H1 (cell line): ENCODE measurements around the gene STX8. TPM values are rescaled to one million over a fixed set of nuclear protein-coding genes. Genes with fewer than 3 reads are reported as not detected.

Source experiments
- CTCF ChIA-PET: fragments of 300-600 bp; sonication (Branson Sonifier 250); formaldehyde crosslinking; loops from one replicate; lab custom pipeline; 2021; ENCODE audit not compliant: partially characterized antibody; lab: Charles Lee
- POLR2A ChIA-PET: fragments of 300-600 bp; sonication (Branson Sonifier 250); formaldehyde crosslinking; loops from one replicate; lab custom pipeline; 2021; ENCODE audit warnings: inconsistent platforms; ENCODE audit not compliant: partially characterized antibody; lab: Charles Lee
- DNase-seq, 2 experiments: peaks; one replicate each; pipeline versions ENCODE4 v3.0.0 to v3.0.0-alpha.2; 2010 to 2022; ENCODE audit warnings: low spot score in 2 of 2, low read depth in 1 of 2, mixed read lengths in 1 of 2
- FAIRE-seq: peaks from 2 replicates; lab custom pipeline; 2011; peaks lifted over from hg19 to GRCh38; lab: Jason Lieb, UNC
- H2AFZ ChIP-seq: 2 replicates; pipeline ENCODE4 v1.8.1; 2012; ENCODE audit warnings: low read length, inconsistent platforms
- H2AK5ac ChIP-seq: 2 replicates; pipeline ENCODE4 v1.6.1; 2013; ENCODE audit warnings: low read depth, low read length
- H2BK120ac ChIP-seq: replicated peaks from 2 replicates; pipeline ENCODE3; 2013; ENCODE audit warnings: low read depth, low read length, inconsistent platforms
- H2BK12ac ChIP-seq: 2 replicates; pipeline ENCODE4 v1.6.1; 2013; ENCODE audit warnings: low read depth, low read length
- H2BK15ac ChIP-seq: 2 replicates; pipeline ENCODE4 v1.6.1; 2013; ENCODE audit warnings: low read length
- H2BK20ac ChIP-seq: 2 replicates; pipeline ENCODE4 v1.6.1; 2013; ENCODE audit warnings: low read length
- H2BK5ac ChIP-seq: 2 replicates; pipeline ENCODE4 v1.6.1; 2013; ENCODE audit warnings: low read depth, low read length
- H3K14ac ChIP-seq: 2 replicates; pipeline ENCODE4 v1.6.1; 2013; ENCODE audit warnings: inconsistent platforms; ENCODE audit not compliant: insufficient read length
- H3K18ac ChIP-seq: 2 replicates; pipeline ENCODE4 v1.6.1; 2013; ENCODE audit warnings: low read length; ENCODE audit errors: extremely low read depth
- H3K23ac ChIP-seq: 2 replicates; pipeline ENCODE4 v1.6.1; 2013; ENCODE audit warnings: inconsistent platforms; ENCODE audit not compliant: insufficient read length
- H3K23me2 ChIP-seq: 2 replicates; pipeline ENCODE4 v1.6.1; 2013; ENCODE audit warnings: low read depth, low read length
- H3K27ac ChIP-seq: 2 replicates; pipeline ENCODE4 v1.6.1; 2011; ENCODE audit warnings: low read depth, low read length, inconsistent platforms
- H3K27me3 ChIP-seq, 4 experiments: replicated peaks in 1 of 4; 1 replicate in 1 of 4; 2 replicates in 3 of 4; pipeline versions ENCODE4 v1.6.1 to v1.8.1; 2011 to 2013; ENCODE audit warnings: low read length in 3 of 4, mild to moderate bottlenecking in 3 of 4, inconsistent platforms in 2 of 4, mixed read lengths in 2 of 4, moderate library complexity in 1 of 4; ENCODE audit not compliant: control insufficient read depth in 3 of 4, insufficient read depth in 3 of 4; ENCODE audit errors: extremely low read depth in 1 of 4
- H3K36me3 ChIP-seq, 4 experiments: 2 replicates each; pipeline versions ENCODE4 v1.6.1 to v1.8.1; 2011 to 2013; ENCODE audit warnings: mild to moderate bottlenecking in 4 of 4, low read length in 3 of 4, moderate library complexity in 2 of 4, control low read depth in 1 of 4, inconsistent platforms in 1 of 4; ENCODE audit not compliant: insufficient read depth in 4 of 4, control insufficient read depth in 2 of 4
- H3K4ac ChIP-seq: replicated peaks from 2 replicates; pipeline ENCODE3; 2013; ENCODE audit warnings: low read length, low read depth, mixed read lengths, inconsistent platforms; ENCODE audit not compliant: insufficient read length
- H3K4me1 ChIP-seq, 4 experiments: replicated peaks in 1 of 4; 1 replicate in 1 of 4; 2 replicates in 3 of 4; pipeline versions ENCODE4 v1.6.1 to v1.8.1; 2011 to 2013; ENCODE audit warnings: low read length in 3 of 4, inconsistent platforms in 2 of 4, mixed read lengths in 1 of 4; ENCODE audit not compliant: insufficient read depth in 4 of 4, control insufficient read depth in 3 of 4
- H3K4me2 ChIP-seq, 2 experiments: 2 replicates each; pipeline versions ENCODE4 v1.6.1 to v1.8.1; 2011 to 2013; ENCODE audit warnings: low read depth in 2 of 2, low read length in 2 of 2, control low read depth in 1 of 2, inconsistent platforms in 1 of 2, mild to moderate bottlenecking in 1 of 2; ENCODE audit not compliant: insufficient read depth in 1 of 2
- H3K4me3 ChIP-seq, 4 experiments: fragments of 200-600, 300-600 bp in 1 of 4; sonication (generic), shearing (Covaris generic), sonication (Bioruptor Twin) in 1 of 4; 2 replicates each; pipeline versions ENCODE4 v1.5.1 to v1.8.1; 2011 to 2016; ENCODE audit warnings: low read length in 4 of 4, low read depth in 3 of 4, control low read depth in 2 of 4, inconsistent platforms in 2 of 4, mild to moderate bottlenecking in 2 of 4, mixed read lengths in 1 of 4, moderate library complexity in 1 of 4; ENCODE audit not compliant: insufficient read depth in 2 of 4; ENCODE audit errors: extremely low read depth in 1 of 4
- H3K56ac ChIP-seq: replicated peaks from 2 replicates; pipeline ENCODE3; 2013; ENCODE audit warnings: low read depth, mild to moderate bottlenecking, mixed read lengths, low read length, inconsistent platforms; ENCODE audit not compliant: insufficient read length
- H3K79me1 ChIP-seq: 2 replicates; pipeline ENCODE4 v1.6.1; 2013; ENCODE audit warnings: low read depth, low read length, control low read depth
- H3K79me2 ChIP-seq, 2 experiments: 2 replicates each; pipeline versions ENCODE4 v1.6.1 to v1.8.1; 2012 to 2013; ENCODE audit warnings: low read length in 2 of 2, mild to moderate bottlenecking in 2 of 2, inconsistent platforms in 1 of 2; ENCODE audit not compliant: insufficient read depth in 2 of 2, control insufficient read depth in 1 of 2
- H3K9ac ChIP-seq, 4 experiments: replicated peaks in 1 of 4; 1 replicate in 1 of 4; 2 replicates in 3 of 4; pipeline versions ENCODE4 v1.6.1 to v1.8.1; 2011 to 2013; ENCODE audit warnings: low read depth in 3 of 4, low read length in 3 of 4, control low read depth in 2 of 4, mild to moderate bottlenecking in 2 of 4, moderate library complexity in 2 of 4, inconsistent platforms in 1 of 4; ENCODE audit errors: extremely low read depth in 1 of 4
- H3K9me3 ChIP-seq, 2 experiments: 2 replicates each; pipeline versions ENCODE4 v1.6.1 to v1.8.1; 2012 to 2013; ENCODE audit warnings: mild to moderate bottlenecking in 2 of 2, moderate library complexity in 2 of 2, control low read depth in 1 of 2, inconsistent platforms in 1 of 2, low read depth in 1 of 2, low read length in 1 of 2, mixed read lengths in 1 of 2; ENCODE audit not compliant: insufficient read depth in 2 of 2
- H4K20me1 ChIP-seq, 2 experiments: replicated peaks in 1 of 2; 2 replicates each; pipeline versions ENCODE3 to v1.8.1; 2011 to 2013; ENCODE audit warnings: inconsistent platforms in 2 of 2, low read length in 2 of 2, mild to moderate bottlenecking in 1 of 2; ENCODE audit not compliant: insufficient read depth in 2 of 2, control insufficient read depth in 1 of 2
- H4K5ac ChIP-seq: 2 replicates; pipeline ENCODE4 v1.6.1; 2013; ENCODE audit warnings: low read length, low read depth, mixed read lengths, inconsistent platforms; ENCODE audit not compliant: insufficient read length
- H4K8ac ChIP-seq: 2 replicates; pipeline ENCODE4 v1.8.0; 2013; ENCODE audit warnings: mild to moderate bottlenecking, moderate library complexity, low read length, inconsistent platforms; ENCODE audit not compliant: insufficient read depth; ENCODE audit errors: extremely low read depth
- H4K91ac ChIP-seq: replicated peaks from 2 replicates; pipeline ENCODE3; 2013; ENCODE audit warnings: low read length, mixed read lengths, inconsistent platforms; ENCODE audit not compliant: insufficient read length
- ATF2 ChIP-seq: IDR thresholded peaks from 2 replicates; pipeline ENCODE4 v1.6.1; 2012; ENCODE audit warnings: low read length, inconsistent platforms
- FOSL1 ChIP-seq: IDR thresholded peaks from 2 replicates; pipeline ENCODE4 v1.6.1; 2011; ENCODE audit warnings: mild to moderate bottlenecking, low read depth, low read length, moderate library complexity; ENCODE audit not compliant: insufficient read depth
- JUN ChIP-seq: IDR thresholded peaks from 2 replicates; pipeline ENCODE4 v1.6.1; 2011; ENCODE audit warnings: low read depth, mild to moderate bottlenecking, improper control_type of control experiment, low read length
- KDM4A ChIP-seq: IDR thresholded peaks from one replicate; pipeline ENCODE4 v1.7.1; 2012; ENCODE audit warnings: low read depth, mild to moderate bottlenecking, moderate library complexity, low read length, inconsistent platforms; ENCODE audit not compliant: severe bottlenecking
- NANOG ChIP-seq: IDR thresholded peaks from 2 replicates; pipeline ENCODE4 v1.6.1; 2011; ENCODE audit warnings: low read length, low read depth, mild to moderate bottlenecking, inconsistent platforms; ENCODE audit not compliant: insufficient read depth, poor library complexity, severe bottlenecking
- POLR2AphosphoS5 ChIP-seq: IDR thresholded peaks from 2 replicates; pipeline ENCODE4 v1.6.1; 2011; ENCODE audit warnings: low read depth, low read length
- RAD21 ChIP-seq, 2 experiments: IDR thresholded peaks in 1 of 2; conservative IDR thresholded peaks in 1 of 2; 2 replicates each; pipeline ENCODE4 v1.6.1; 2011; ENCODE audit warnings: low read depth in 2 of 2, low read length in 2 of 2, improper control_type of control experiment in 1 of 2, inconsistent platforms in 1 of 2, mild to moderate bottlenecking in 1 of 2, moderate library complexity in 1 of 2
- SP4 ChIP-seq: IDR thresholded peaks from 2 replicates; pipeline ENCODE4 v1.6.1; 2012; ENCODE audit warnings: low read length, inconsistent platforms
- TAF7 ChIP-seq: optimal IDR thresholded peaks from 2 replicates; pipeline ENCODE3; 2011; ENCODE audit warnings: low read depth, mild to moderate bottlenecking, inconsistent platforms, low read length, moderate library complexity, borderline replicate concordance
- TBP ChIP-seq: IDR thresholded peaks from 2 replicates; pipeline ENCODE4 v1.6.1; 2011; ENCODE audit warnings: low read depth, low read length, improper control_type of control experiment
- TEAD4 ChIP-seq: IDR thresholded peaks from 2 replicates; pipeline ENCODE4 v1.6.1; 2012; ENCODE audit warnings: low read depth, low read length, inconsistent platforms, mixed read lengths
- YY1 ChIP-seq: IDR thresholded peaks from 2 replicates; pipeline ENCODE4 v1.6.1; 2011; ENCODE audit warnings: low read depth, mild to moderate bottlenecking, low read length
- ZNF274 ChIP-seq: IDR thresholded peaks from 2 replicates; pipeline ENCODE4 v1.7.0; 2012; ENCODE audit warnings: low read length, borderline replicate concordance; ENCODE audit errors: extremely low read depth
- WGBS, 2 experiments: shearing (Covaris generic) in 1 of 2; methylation state at CpG; one replicate each; pipeline versions ENCODE4 v1.1.6 to v1.1.7; 2013 to 2015; ENCODE audit warnings: low lambda C conversion rate in 2 of 2, mixed read lengths in 2 of 2, inconsistent platforms in 1 of 2, low coverage in 1 of 2, missing lambda C conversion rate in 1 of 2; ENCODE audit not compliant: insufficient replicate concordance in 2 of 2, insufficient coverage in 1 of 2, insufficient read length in 1 of 2; ENCODE audit errors: extremely low coverage in 1 of 2, missing lambda C conversion rate in 1 of 2; 5-methylcytosine and 5-hydroxymethylcytosine counted together
- polyA plus RNA-seq, 7 experiments: library from polyadenylated mRNA; depleted of rRNA in 3 of 7; stranded (reverse) in 5 of 7; unstranded in 2 of 7; fragments of >200 nt in 5 of 7; fragments of 200-250 nt in 2 of 7; gene quantifications; 1 replicate in 5 of 7; 2 replicates in 1 of 7; 4 replicates in 1 of 7; pipeline versions ENCODE4 v1.2.1 to v1.2.3, GENCODE V29; 2011 to 2013; ENCODE audit warnings: missing spikeins in 2 of 7, mixed read lengths in 2 of 7
- total RNA-seq: library from RNA; stranded (reverse); fragmentation: NEBNext Ultra II Directional; extraction: Animal tissue kit (Norgen Biotek cat#: 25700); gene quantifications from 2 replicates; pipeline ENCODE4 v1.2.1, GENCODE V29; 2021

Gene STX8
- total and polyA plus RNA-seq, 2 of the 8 experiments (the other 6 are each of a cell fraction or from before 2014, with no cell fraction given), result 22.8 to 42.5 TPM

DNA sequence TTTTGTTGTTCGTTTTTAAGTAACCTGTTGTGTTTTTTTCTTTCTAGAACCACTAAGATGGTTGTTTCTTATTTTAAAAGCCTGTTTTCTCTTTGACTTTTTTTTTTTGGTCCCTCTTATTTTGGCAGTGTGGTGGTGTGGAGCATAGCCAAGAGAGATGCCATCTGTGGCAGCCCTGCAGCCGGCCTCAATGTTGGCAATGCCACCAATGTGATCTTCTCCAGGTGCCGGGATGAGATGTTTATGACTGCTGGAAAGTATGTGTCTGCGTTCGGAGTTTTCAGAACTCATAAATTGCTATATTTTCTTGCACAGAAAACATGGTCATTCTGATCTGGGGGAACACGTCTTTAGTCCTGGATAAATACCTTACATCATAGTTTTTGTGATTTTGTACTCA is 18.4 kb upstream of the STX8 start:
- H3K79me2 ChIP-seq, result no peaks in the 10 kb centered on the region
- no peak for FAIRE-seq
- no peak overlapping the region for H2BK15ac ChIP-seq
- CTCF ChIA-PET, result interaction anchor here (0.6 to 1.9 kb wide), 3 partner anchors 17 to 115 kb away, joined by 3 to 5 read pairs (median 5); no protein-coding TSS in a partner anchor
- no peak overlapping the region for H3K4me3 ChIP-seq
- H3K27me3 ChIP-seq, result no peaks in the 10 kb centered on the region
- H4K5ac ChIP-seq, result no peak overlapping the region
- no peak overlapping the region for H3K18ac ChIP-seq
- no peak for DNase-seq
- no peak overlapping the region for H3K9ac ChIP-seq
- no peaks in the 10 kb centered on the region for H3K4me1 ChIP-seq
- H3K23ac ChIP-seq, result no peak overlapping the region
- POLR2A ChIA-PET, result no interaction called here
- H4K91ac ChIP-seq, result no peak overlapping the region
- no peak overlapping the region for H2BK120ac ChIP-seq
- no peak overlapping the region for H2AFZ ChIP-seq
- no peak overlapping the region for H2BK5ac ChIP-seq
- H3K23me2 ChIP-seq, result no peaks in the 10 kb centered on the region
- H4K20me1 ChIP-seq, result no peaks in the 10 kb centered on the region
- 89% methylated on average over 6 of the region's 6 CpGs; no CpG with 5 or more reads in 1 of the 2 experiments for WGBS, 2 experiments
- H2BK20ac ChIP-seq, result no peak overlapping the region
- H3K14ac ChIP-seq, result no peak overlapping the region
- H3K36me3 ChIP-seq, result no peaks in the 10 kb centered on the region
- H3K27ac ChIP-seq, result no peak overlapping the region
- H2AK5ac ChIP-seq, result no peak overlapping the region
- H3K4me2 ChIP-seq, result no peak overlapping the region
- no peaks in the 10 kb centered on the region for H3K79me1 ChIP-seq
- no peak overlapping the region for H4K8ac ChIP-seq
- H3K9me3 ChIP-seq, result no peaks in the 10 kb centered on the region
- H3K56ac ChIP-seq, result no peak overlapping the region
- no peak overlapping the region for H3K4ac ChIP-seq
- no peak overlapping the region for H2BK12ac ChIP-seq
- TF ChIP-seq RAD21 (IDR thresholded peaks at IDR 0.05 in 1 of 2, conservative IDR thresholded peaks at IDR 0.05 in 1 of 2; ENCODE audit: low read depth in 2 of 2, low read length in 2 of 2) (no peak), YY1 (no peak), TEAD4 (no peak), SP4 (no peak), FOSL1 (no peak), JUN (no peak), KDM4A (no peak), TBP (no peak), ATF2 (no peak), TAF7 (no peak), POLR2AphosphoS5 (no peak), NANOG (no peak), ZNF274 (no peak)
